GM12878 (cell line): ENCODE results near the gene SPHK2. TPM values are rescaled to one million over a fixed set of nuclear protein-coding genes. Genes with fewer than 3 reads are reported as not detected.

Experiments
- GATAD2B ChIP-seq: fragments of 450-650 bp; conservative IDR thresholded peaks from 2 replicates; pipeline ENCODE4 v1.6.1; 2017; ENCODE audit warnings: low read depth, mild to moderate bottlenecking, moderate library complexity
- HDAC6 ChIP-seq: fragments of 200-600 bp; sonication (generic); IDR thresholded peaks from one replicate; pipeline ENCODE4 v1.8.0; 2017; ENCODE audit warnings: antibody characterized with exemption; ENCODE audit not compliant: unreplicated experiment
- MTA2 ChIP-seq: fragments of 450-650 bp; IDR thresholded peaks from 2 replicates; pipeline ENCODE4 v1.6.1; 2016; ENCODE audit warnings: low read depth, mild to moderate bottlenecking, moderate library complexity
- MTA3 ChIP-seq: IDR thresholded peaks from 2 replicates; pipeline ENCODE4 v1.6.1; 2012; ENCODE audit warnings: low read length, inconsistent platforms, borderline replicate concordance
- NR2C1 ChIP-seq: fragments of 450-650 bp; IDR thresholded peaks from 2 replicates; pipeline ENCODE4 v1.6.1; 2017; ENCODE audit warnings: antibody characterized with exemption, mild to moderate bottlenecking, moderate library complexity
- NRF1 ChIP-seq: conservative IDR thresholded peaks from 2 replicates; pipeline ENCODE4 v1.6.1; 2011; ENCODE audit warnings: mild to moderate bottlenecking, low read depth, low read length, improper control_type of control experiment
- RBBP5 ChIP-seq: fragments of 200-600 bp; sonication (generic); conservative IDR thresholded peaks from 2 replicates; pipeline ENCODE4 v1.6.1; 2016
- RCOR1 ChIP-seq: conservative IDR thresholded peaks from 2 replicates; pipeline ENCODE4 v1.6.1; 2012; ENCODE audit warnings: low read depth, low read length, improper control_type of control experiment
- SMC3 ChIP-seq: IDR thresholded peaks from 2 replicates; pipeline ENCODE4 v1.6.1; 2011; ENCODE audit warnings: low read length, improper control_type of control experiment, borderline replicate concordance
- TCF3 ChIP-seq: IDR thresholded peaks from 2 replicates; pipeline ENCODE4 v1.6.1; 2012; ENCODE audit warnings: low read depth, mild to moderate bottlenecking, low read length, borderline replicate concordance; ENCODE audit not compliant: insufficient read depth
- ZNF592 ChIP-seq: fragments of 450-650 bp; IDR thresholded peaks from 2 replicates; pipeline ENCODE4 v1.6.1; 2017; ENCODE audit warnings: mild to moderate bottlenecking, moderate library complexity
- ZSCAN29 ChIP-seq: fragments of 450-650 bp; IDR thresholded peaks from 2 replicates; pipeline ENCODE4 v1.6.1; 2017; ENCODE audit warnings: mild to moderate bottlenecking, moderate library complexity
- polyA plus RNA-seq, 11 experiments: library from polyadenylated mRNA; depleted of rRNA in 4 of 11; unstranded in 6 of 11; stranded (reverse) in 5 of 11; fragments of >200 nt; fragmentation: Nextera tagmentation in 4 of 11; fragmentation: Illumina TruSeq in 1 of 11; extraction: Ambion mirVana in 4 of 11; extraction: Trizol in 1 of 11; gene quantifications; 1 replicate in 1 of 11; 2 replicates in 10 of 11; pipeline versions ENCODE4 v1.2.1 to v1.2.3, GENCODE V29; 2011 to 2016; ENCODE audit warnings: inconsistent platforms in 2 of 11, missing spikeins in 2 of 11, low read depth in 1 of 11
- total RNA-seq, 4 experiments: library from RNA; depleted of rRNA in 3 of 4; stranded (reverse); fragments of >200 nt in 3 of 4; fragmentation: Illumina TruSeq in 1 of 4; extraction: Trizol in 1 of 4; gene quantifications; 2 replicates each; pipeline versions ENCODE4 v1.2.1 to v1.2.3, GENCODE V29; 2013 to 2021
- TF ChIP-seq, protein P1 (sequence below): IDR thresholded peaks from 2 replicates; pipeline ENCODE4 v1.6.1; 2011; ENCODE audit warnings: borderline replicate concordance, low read depth, mild to moderate bottlenecking, moderate library complexity, low read length; ENCODE audit not compliant: insufficient read depth, poor library complexity, severe bottlenecking
- TF ChIP-seq, protein P2 (sequence below): fragments of 450-650 bp; IDR thresholded peaks from 2 replicates; pipeline ENCODE4 v1.6.1; 2017; ENCODE audit warnings: low read depth, mild to moderate bottlenecking, moderate library complexity
- TF ChIP-seq, protein P3 (sequence below): IDR thresholded peaks from 2 replicates; pipeline ENCODE4 v1.6.1; 2012; ENCODE audit warnings: mild to moderate bottlenecking, low read depth, low read length

SPHK2 gene
- total and polyA plus RNA-seq, 10 of the 15 experiments (the other 5 are each of a cell fraction or from before 2014, with no cell fraction given) = 0.37 to 40.5 (median 11.2) TPM

DNA sequence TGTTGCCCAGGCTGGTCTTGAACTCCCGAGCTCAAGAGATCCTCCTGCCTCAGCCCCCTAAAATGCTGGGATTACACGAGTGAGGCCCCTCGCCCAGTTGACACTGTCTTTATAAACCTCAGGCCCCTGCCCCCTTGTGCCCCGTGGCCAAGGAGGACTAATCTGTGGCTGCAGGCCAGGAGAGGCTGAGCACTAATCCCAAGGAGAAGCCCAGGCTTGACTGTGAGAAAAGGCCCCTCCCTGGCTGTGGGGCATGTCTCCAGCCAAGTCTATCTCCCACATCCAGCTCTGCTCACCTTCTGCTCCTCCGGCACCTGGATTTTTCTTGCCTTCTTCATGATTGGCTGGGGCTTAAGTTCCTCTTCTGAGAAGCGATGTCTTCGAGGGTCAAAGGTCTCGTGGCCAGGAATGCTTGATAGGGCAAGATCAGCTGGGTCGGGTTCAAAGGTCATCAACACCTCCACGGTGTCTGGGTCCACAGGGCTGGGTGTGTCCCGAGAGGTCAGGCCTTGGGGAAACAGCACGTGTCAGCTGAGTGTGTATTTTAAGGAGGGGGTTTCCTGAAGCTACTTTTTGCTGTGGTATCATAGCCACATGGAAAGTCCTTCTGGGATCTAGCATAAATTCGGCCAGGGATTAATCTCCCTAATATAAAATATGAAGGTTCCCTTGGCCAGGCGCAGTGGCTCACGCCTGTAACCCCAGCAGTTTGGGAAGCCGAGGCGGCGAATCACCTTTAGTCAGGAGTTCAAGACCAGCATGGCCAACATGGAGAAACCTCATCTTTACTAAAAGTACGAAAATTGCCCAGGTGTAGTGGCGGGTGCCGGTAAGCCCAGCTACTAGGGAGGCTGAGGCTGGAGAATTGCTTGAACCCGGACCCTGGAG lies 14.1 kb downstream of the SPHK2 start (continued):
- TF ChIP-seq, protein P1, sequence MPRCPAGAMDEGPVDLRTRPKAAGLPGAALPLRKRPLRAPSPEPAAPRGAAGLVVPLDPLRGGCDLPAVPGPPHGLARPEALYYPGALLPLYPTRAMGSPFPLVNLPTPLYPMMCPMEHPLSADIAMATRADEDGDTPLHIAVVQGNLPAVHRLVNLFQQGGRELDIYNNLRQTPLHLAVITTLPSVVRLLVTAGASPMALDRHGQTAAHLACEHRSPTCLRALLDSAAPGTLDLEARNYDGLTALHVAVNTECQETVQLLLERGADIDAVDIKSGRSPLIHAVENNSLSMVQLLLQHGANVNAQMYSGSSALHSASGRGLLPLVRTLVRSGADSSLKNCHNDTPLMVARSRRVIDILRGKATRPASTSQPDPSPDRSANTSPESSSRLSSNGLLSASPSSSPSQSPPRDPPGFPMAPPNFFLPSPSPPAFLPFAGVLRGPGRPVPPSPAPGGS = no peak
- no peak for TF ChIP-seq RCOR1
- TF ChIP-seq TCF3 = no peak
- 0 out of 2 replicates have a peak, but pooled peaks have one; percentile 84 for TF ChIP-seq ZNF592
- TF ChIP-seq MTA2 = peak; percentile 38; the same call in 1 of the 2 replicates
- TF ChIP-seq, protein P2, sequence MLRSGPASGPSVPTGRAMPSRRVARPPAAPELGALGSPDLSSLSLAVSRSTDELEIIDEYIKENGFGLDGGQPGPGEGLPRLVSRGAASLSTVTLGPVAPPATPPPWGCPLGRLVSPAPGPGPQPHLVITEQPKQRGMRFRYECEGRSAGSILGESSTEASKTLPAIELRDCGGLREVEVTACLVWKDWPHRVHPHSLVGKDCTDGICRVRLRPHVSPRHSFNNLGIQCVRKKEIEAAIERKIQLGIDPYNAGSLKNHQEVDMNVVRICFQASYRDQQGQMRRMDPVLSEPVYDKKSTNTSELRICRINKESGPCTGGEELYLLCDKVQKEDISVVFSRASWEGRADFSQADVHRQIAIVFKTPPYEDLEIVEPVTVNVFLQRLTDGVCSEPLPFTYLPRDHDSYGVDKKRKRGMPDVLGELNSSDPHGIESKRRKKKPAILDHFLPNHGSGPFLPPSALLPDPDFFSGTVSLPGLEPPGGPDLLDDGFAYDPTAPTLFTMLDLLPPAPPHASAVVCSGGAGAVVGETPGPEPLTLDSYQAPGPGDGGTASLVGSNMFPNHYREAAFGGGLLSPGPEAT = peak; percentile 19; the same call in 1 of the 2 replicates
- TF ChIP-seq, protein P3, sequence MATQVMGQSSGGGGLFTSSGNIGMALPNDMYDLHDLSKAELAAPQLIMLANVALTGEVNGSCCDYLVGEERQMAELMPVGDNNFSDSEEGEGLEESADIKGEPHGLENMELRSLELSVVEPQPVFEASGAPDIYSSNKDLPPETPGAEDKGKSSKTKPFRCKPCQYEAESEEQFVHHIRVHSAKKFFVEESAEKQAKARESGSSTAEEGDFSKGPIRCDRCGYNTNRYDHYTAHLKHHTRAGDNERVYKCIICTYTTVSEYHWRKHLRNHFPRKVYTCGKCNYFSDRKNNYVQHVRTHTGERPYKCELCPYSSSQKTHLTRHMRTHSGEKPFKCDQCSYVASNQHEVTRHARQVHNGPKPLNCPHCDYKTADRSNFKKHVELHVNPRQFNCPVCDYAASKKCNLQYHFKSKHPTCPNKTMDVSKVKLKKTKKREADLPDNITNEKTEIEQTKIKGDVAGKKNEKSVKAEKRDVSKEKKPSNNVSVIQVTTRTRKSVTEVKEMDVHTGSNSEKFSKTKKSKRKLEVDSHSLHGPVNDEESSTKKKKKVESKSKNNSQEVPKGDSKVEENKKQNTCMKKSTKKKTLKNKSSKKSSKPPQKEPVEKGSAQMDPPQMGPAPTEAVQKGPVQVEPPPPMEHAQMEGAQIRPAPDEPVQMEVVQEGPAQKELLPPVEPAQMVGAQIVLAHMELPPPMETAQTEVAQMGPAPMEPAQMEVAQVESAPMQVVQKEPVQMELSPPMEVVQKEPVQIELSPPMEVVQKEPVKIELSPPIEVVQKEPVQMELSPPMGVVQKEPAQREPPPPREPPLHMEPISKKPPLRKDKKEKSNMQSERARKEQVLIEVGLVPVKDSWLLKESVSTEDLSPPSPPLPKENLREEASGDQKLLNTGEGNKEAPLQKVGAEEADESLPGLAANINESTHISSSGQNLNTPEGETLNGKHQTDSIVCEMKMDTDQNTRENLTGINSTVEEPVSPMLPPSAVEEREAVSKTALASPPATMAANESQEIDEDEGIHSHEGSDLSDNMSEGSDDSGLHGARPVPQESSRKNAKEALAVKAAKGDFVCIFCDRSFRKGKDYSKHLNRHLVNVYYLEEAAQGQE = no peak
- TF ChIP-seq RBBP5 = no peak
- TF ChIP-seq NRF1 = no peak
- TF ChIP-seq GATAD2B = no peak
- no peak for TF ChIP-seq HDAC6
- peak; percentile 92 for TF ChIP-seq NR2C1
- TF ChIP-seq MTA3 = no peak; the same call in 1 of the 2 replicates
- TF ChIP-seq ZSCAN29 = no peak
- no peak for TF ChIP-seq SMC3
